Measurements from ENCODE around the gene DDX55.

DDX55 gene

DNA sequence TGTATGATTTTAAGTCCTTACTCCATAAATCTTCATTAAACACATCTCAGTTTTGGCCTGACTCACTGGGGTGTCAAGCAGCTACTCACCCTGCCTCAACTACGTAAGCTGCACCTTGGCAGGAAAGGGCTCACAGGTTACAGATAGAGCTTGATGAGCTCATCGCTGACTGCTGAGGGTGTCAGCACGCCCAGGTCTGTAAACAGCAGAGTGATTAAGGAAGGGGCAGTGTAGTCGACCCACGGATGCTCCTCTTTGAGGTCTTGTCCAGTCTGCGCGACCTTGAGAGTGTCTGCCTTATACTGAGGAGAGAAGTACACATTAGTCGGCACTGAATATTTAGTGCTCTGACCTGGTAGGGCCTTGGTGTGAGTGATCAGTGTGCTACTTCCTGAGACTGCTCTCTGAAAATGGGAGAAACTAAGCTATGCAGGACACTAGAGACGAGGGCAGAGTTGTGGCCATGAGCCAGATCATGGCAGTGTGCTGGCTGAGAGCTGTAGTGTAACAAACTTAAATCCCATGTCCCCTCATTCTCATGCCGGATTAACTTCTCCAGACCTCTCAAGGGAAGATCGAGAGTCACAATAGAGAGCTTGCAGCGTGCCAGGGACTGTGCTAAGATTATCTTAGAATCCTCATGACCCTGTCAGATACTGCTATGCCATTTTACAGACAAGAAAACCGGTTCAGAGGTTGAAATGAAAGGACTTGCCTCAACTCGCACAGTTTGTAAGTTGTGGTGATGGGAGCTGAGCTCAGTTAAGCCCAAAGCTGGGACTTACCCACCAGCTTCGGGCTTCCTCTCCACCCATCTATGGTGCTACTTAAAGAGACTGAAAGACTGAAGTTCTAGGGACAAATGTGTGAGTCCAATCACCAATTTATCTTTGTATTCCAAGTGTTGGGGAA, 20.0 kb downstream of the DDX55 start:
- POLR2A ChIA-PET (ENCODE audit: low non-redundant PET), result interaction anchor here (0.6 kb wide), 1 partner anchor 13 kb away, joined by 3 read pairs; no protein-coding TSS in a partner anchor
- CTCF ChIA-PET, result interaction anchor here (0.5 to 1.0 kb wide), 3 partner anchors 17 to 39 kb away, joined by 3 to 5 read pairs (median 3); no protein-coding TSS in a partner anchor

DNA sequence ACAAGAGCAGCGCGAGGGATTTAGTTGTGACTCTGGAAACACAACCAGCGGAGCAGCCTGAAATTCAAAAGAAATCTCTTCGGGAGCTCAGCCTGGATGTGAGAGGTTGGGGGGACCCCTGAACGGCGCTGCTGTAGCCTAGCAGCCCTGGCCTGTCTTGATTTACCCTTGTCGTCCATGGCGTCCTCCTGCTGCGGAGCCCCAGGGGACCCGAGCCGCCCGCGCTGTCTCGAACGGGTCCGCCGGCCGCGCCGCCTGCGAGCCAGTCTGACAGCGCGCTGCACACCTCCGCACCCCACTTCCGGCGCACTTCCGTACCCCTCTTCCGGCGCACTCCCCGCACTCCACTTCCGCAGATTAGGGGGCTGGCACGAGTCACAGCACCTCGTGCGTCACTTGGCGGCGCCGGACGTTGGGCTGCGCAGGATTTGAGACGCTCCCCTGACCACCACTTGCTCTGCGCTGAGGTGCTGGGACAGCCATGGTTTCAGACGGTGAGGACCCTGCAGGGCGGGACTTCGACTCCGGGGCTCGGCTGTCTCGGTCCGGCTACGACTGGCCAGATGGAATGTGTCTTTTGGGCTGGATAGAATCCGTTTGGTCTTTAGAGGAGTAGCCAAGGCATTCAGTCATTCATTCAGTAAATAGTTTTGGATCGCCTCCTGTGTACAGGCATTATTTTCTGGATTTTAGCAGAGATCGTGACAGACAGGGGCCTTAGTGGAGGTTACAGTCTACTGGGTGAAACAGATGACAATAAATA, 31.7 kb downstream of the DDX55 start, which contains the start of the genes EIF2B1 and GTF2H3:
EIF2B1 (minus strand) TSS at position 308 of the 763 bp plus-strand sequence; CDS start at position 179, 129 bp downstream.
GTF2H3 (plus strand) TSS at position 451 of the 763 bp plus-strand sequence; CDS start at position 482, 31 bp downstream.
- peak; percentile 97 for DNase-seq (ENCODE audit: low spot score)
- ChIA-PET POLR2A (ENCODE audit: low non-redundant PET) (no interaction called here), CTCF (no interaction called here)
- TF ChIP-seq, protein P1, sequence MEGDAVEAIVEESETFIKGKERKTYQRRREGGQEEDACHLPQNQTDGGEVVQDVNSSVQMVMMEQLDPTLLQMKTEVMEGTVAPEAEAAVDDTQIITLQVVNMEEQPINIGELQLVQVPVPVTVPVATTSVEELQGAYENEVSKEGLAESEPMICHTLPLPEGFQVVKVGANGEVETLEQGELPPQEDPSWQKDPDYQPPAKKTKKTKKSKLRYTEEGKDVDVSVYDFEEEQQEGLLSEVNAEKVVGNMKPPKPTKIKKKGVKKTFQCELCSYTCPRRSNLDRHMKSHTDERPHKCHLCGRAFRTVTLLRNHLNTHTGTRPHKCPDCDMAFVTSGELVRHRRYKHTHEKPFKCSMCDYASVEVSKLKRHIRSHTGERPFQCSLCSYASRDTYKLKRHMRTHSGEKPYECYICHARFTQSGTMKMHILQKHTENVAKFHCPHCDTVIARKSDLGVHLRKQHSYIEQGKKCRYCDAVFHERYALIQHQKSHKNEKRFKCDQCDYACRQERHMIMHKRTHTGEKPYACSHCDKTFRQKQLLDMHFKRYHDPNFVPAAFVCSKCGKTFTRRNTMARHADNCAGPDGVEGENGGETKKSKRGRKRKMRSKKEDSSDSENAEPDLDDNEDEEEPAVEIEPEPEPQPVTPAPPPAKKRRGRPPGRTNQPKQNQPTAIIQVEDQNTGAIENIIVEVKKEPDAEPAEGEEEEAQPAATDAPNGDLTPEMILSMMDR (conservative IDR thresholded peaks at IDR 0.05; ENCODE audit: low read depth), result no peak
- H3K27ac ChIP-seq, result peak within 1 kb of the TSS; percentile 66

More for the DNA sequence above, 20.0 kb downstream of the DDX55 start:
- peak overlapping the region; percentile 35 for H3K27ac ChIP-seq
- TF ChIP-seq, protein P1 (conservative IDR thresholded peaks at IDR 0.05; ENCODE audit: low read depth), result no peak
- peak; percentile 60 for DNase-seq (ENCODE audit: low spot score)

DNA sequence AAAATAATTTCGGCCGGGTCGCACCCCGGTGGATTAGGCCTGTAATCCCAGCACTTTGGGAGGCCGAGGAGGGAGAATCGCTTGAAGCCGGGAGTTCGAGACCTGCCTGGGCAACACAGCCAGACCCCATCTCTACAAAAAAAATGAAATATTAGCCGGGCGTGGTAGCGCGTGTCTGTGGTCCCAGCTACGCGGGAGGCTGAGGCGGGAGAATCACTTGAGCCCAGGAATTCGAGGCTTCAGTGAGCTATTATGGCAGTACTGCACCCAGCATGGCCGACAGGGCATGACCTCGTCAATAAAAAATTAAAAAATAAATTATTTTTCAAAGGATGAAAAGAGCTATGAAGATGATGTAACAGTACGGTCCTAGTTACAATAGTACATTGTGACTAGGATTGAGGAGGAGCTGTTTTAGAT, 32.3 kb downstream of the DDX55 start:
- CTCF ChIA-PET, result no interaction called here
- DNase-seq (ENCODE audit: low spot score), result no peak
- TF ChIP-seq, protein P1 (conservative IDR thresholded peaks at IDR 0.05; ENCODE audit: low read depth), result no peak
- POLR2A ChIA-PET (ENCODE audit: low non-redundant PET), result interaction anchor here (0.6 to 0.8 kb wide), 3 partner anchors 12 to 118 kb away, joined by 3 to 4 read pairs (median 3); no protein-coding TSS in a partner anchor
- peak overlapping the region; percentile 66 for H3K27ac ChIP-seq

DNA sequence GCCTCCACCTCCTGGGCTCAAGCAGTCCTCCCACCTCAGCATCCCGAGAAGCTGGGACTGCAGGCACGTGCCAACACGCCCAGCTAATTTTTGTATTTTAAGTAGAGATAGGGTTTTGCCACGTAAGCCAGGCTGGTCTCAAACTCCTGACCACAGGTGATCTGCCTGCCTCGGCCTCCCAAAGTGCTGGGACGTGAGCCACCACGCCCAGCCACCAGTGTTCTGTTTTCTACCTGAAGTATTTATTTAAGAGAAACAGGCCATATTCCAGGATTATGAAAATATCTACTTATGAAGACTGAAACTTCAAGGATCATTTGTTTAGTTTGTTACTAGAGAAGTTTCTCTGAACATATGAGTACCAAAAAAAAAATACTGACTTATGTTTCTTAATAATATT, 42.0 kb downstream of the DDX55 start:
- CTCF ChIA-PET, result no interaction called here
- no peak for DNase-seq (ENCODE audit: low spot score)
- POLR2A ChIA-PET (ENCODE audit: low non-redundant PET), result no interaction called here
- TF ChIP-seq, protein P1 (conservative IDR thresholded peaks at IDR 0.05; ENCODE audit: low read depth), result no peak
- no peak overlapping the region for H3K27ac ChIP-seq

DNA sequence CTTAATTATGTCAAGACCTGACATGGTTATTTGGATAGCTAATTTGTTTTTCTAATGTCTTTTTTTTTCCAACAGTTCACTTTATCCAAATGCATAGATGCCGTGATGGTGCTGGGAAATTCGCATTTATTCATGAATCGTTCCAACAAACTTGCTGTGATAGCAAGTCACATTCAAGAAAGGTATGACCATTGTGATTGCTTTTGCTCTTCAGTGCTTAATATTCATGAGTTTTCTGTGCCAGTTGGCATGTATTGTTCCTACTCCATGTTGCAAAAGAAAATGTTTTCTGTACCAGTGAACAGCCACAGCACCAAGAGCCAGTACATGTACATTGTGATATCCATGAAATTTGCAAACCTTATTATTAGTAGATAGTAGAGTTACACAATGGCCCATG, 43.5 kb downstream of the DDX55 start:
- TF ChIP-seq, protein P1 (conservative IDR thresholded peaks at IDR 0.05; ENCODE audit: low read depth), result no peak
- DNase-seq (ENCODE audit: low spot score), result no peak
- POLR2A ChIA-PET (ENCODE audit: low non-redundant PET), result no interaction called here
- no peak overlapping the region for H3K27ac ChIP-seq
- CTCF ChIA-PET, result interaction anchor here (0.7 to 0.8 kb wide), 2 partner anchors 16 to 23 kb away, joined by 4 to 5 read pairs; no protein-coding TSS in a partner anchor

DNA sequence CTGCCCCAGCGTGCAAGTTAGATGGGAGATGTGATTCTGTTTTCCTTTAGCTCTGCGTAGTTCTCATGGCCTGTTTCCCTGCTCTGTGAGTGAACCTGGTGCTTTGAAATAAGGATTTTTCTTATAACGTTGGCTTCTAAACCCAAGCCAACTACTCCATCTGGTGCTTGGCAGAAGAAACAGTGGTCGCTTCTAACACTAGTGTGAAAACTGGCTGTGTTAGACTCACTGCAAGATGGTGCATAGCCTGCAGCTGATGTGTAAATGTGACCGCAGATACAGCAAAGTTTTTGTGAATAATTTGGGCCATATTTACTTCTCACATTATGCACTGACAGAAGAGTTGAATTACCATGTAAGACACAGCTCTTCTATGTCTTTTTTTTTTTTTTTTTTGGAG, 44.0 kb downstream of the DDX55 start:
- DNase-seq (ENCODE audit: low spot score), result no peak
- CTCF ChIA-PET, result no interaction called here
- POLR2A ChIA-PET (ENCODE audit: low non-redundant PET), result interaction anchor here (0.5 kb wide), 1 partner anchor 11 kb away, joined by 3 read pairs; no protein-coding TSS in a partner anchor
- TF ChIP-seq, protein P1 (conservative IDR thresholded peaks at IDR 0.05; ENCODE audit: low read depth), result no peak
- no peak overlapping the region for H3K27ac ChIP-seq

Data from RWPE1 (cell line).